Brain microvascular endothelial cell (primary cell): ENCODE data around the gene MSH3.

Source experiments
- DNase-seq: peaks from one replicate; pipeline ENCODE4 v3.0.0-alpha.2; 2020
- H3K27ac ChIP-seq: fragments of 250-450 bp; sonication (Bioruptor Pico); 2 replicates; pipeline ENCODE4 v1.5.1; 2020; ENCODE audit warnings: mild to moderate bottlenecking, moderate library complexity
- H3K27me3 ChIP-seq: fragments of 250-450 bp; sonication (Bioruptor Pico); replicated peaks from 2 replicates; pipeline ENCODE4 v1.5.1; 2020; ENCODE audit warnings: mild to moderate bottlenecking
- H3K36me3 ChIP-seq: fragments of 250-450 bp; sonication (Bioruptor Pico); replicated peaks from 2 replicates; pipeline ENCODE4 v1.5.1; 2020; ENCODE audit warnings: mild to moderate bottlenecking
- H3K4me3 ChIP-seq: 2 replicates; pipeline ENCODE4 v1.5.1; 2011; ENCODE audit warnings: low read depth, mild to moderate bottlenecking, control low read depth, low read length, moderate library complexity
- in situ Hi-C: cut with HindIII; loops from 2 replicates; pipeline ENCODE4 v1.10.0; 2017; ENCODE audit warnings: low sequenced_read_pairs, low pct_ligation_motif_present
- TF ChIP-seq, protein P1 (sequence below): IDR thresholded peaks from 2 replicates; pipeline ENCODE4 v1.5.1; 2011; ENCODE audit warnings: low read depth, mild to moderate bottlenecking, moderate library complexity, low read length, control low read depth, inconsistent platforms; ENCODE audit errors: missing control alignments

Gene MSH3

DNA sequence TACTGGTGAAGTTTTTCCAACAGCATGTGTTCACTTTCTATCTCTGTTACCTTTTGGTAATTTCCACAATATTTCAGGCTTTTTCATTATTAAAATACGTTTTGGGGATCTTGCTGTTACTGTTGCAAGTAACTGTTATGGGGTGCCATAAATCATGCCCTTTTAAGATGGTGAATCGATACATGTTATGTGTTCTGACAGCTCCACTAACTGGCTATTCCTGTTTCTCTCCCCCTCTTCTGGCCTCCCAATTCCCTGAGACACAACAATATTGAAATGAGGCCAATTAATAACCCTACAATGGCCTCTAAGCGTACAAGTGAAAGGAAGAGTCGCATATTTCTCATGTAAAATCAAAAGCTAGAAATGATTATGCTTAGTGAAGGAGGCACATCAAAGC, 13.1 kb upstream of the MSH3 start:
- TF ChIP-seq, protein P1, sequence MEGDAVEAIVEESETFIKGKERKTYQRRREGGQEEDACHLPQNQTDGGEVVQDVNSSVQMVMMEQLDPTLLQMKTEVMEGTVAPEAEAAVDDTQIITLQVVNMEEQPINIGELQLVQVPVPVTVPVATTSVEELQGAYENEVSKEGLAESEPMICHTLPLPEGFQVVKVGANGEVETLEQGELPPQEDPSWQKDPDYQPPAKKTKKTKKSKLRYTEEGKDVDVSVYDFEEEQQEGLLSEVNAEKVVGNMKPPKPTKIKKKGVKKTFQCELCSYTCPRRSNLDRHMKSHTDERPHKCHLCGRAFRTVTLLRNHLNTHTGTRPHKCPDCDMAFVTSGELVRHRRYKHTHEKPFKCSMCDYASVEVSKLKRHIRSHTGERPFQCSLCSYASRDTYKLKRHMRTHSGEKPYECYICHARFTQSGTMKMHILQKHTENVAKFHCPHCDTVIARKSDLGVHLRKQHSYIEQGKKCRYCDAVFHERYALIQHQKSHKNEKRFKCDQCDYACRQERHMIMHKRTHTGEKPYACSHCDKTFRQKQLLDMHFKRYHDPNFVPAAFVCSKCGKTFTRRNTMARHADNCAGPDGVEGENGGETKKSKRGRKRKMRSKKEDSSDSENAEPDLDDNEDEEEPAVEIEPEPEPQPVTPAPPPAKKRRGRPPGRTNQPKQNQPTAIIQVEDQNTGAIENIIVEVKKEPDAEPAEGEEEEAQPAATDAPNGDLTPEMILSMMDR = no peak
- in situ Hi-C loops = no loop called here
- H3K36me3 ChIP-seq = peaks cover 6% of the 10 kb centered on the region
- H3K4me3 ChIP-seq = no peak overlapping the region
- no peak overlapping the region for H3K27ac ChIP-seq
- DNase-seq = no peak
- no peaks in the 10 kb centered on the region for H3K27me3 ChIP-seq

- in situ Hi-C loops = no loop called here
- Histone ChIP-seq H3K27ac (no peak overlapping the region), H3K27me3 (no peaks in the 10 kb centered on the region), H3K36me3 (peaks cover 6% of the 10 kb centered on the region), H3K4me3 (no peak overlapping the region)
- peak; percentile 15 for DNase-seq
- TF ChIP-seq, protein P1 = no peak
Measured at GRCh38 chr5:80644900-80645299, 9.6 kb upstream of the MSH3 start.

GRCh38 chr5:80646926-80647325, 7.5 kb upstream of the MSH3 start:
- Histone ChIP-seq H3K4me3 (no peak overlapping the region), H3K36me3 (peaks cover 2% of the 10 kb centered on the region), H3K27me3 (no peaks in the 10 kb centered on the region), H3K27ac (no peak overlapping the region)
- in situ Hi-C loops = no loop called here
- no peak for DNase-seq
- TF ChIP-seq, protein P1 = no peak

DNA sequence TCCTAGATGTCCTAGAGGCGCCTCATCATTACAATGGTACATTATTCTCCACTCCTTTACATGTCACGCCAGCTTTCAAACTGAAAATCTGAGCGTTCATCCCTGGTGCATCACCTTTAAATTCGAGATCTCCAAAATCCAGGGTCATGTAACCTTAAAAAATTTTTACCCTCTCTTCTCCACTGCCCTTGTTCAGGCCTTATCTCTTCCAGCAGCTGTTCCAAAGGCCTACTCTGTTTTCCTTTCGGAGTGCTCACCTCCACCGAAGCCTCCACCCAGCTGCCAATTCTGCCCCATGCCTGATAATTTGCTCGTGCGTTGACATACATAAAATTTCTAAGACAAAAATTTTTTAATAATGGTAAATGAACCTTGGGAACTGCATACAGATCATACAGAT, 950 bp upstream of the MSH3 start:
- DNase-seq = no peak

GRCh38 chr5:80654054-80654390, 430 bp upstream of the MSH3 start:
- H3K27me3 ChIP-seq = no peaks in the 10 kb centered on the region
- in situ Hi-C loops = no loop called here
- no peak for DNase-seq
- H3K27ac ChIP-seq = no peak overlapping the region
- H3K36me3 ChIP-seq = no peaks in the 10 kb centered on the region
- TF ChIP-seq, protein P1 = no peak
- H3K4me3 ChIP-seq = peak overlapping the region; percentile 78

More for the DNA sequence above, 950 bp upstream of the MSH3 start:
- peak overlapping the region; percentile 78 for H3K4me3 ChIP-seq
- no peaks in the 10 kb centered on the region for H3K36me3 ChIP-seq
- no peaks in the 10 kb centered on the region for H3K27me3 ChIP-seq
- in situ Hi-C loops = no loop called here
- no peak overlapping the region for H3K27ac ChIP-seq
- TF ChIP-seq, protein P1 = no peak

- Histone ChIP-seq H3K27ac (peak overlapping the region; percentile 44), H3K27me3 (no peaks in the 10 kb centered on the region), H3K36me3 (no peaks in the 10 kb centered on the region), H3K4me3 (peak overlapping the region; percentile 78)
- in situ Hi-C loops = no loop called here
- TF ChIP-seq, protein P1 = no peak
- DNase-seq = no peak
Measured at GRCh38 chr5:80655231-80655774, 851 bp downstream of the MSH3 start.
